8988T (cell line): ENCODE measurements around the gene POLR2I.
A peak's percentile ranks its signal among the peaks of the same experiment; 100 is the strongest.
"Not testable (repeated sequence)": the region's sequence is repeated elsewhere in the genome, so short reads cannot be mapped to it uniquely, and the experiment has no call there.

Experiments
- DNase-seq: peaks from one replicate; pipeline ENCODE4 v3.0.0; 2011

The POLR2I gene

GRCh38 chr19:36114721-36115452 is at the start of gene POLR2I:
TSS of gene POLR2I (minus strand) at chr19:36114875. CDS start at chr19:36114856, 19 bp downstream.
- peak; percentile 96 for DNase-seq

GRCh38 chr19:36163813-36164212 is 49.1 kb upstream of the POLR2I start:
- DNase-seq, result no peak

GRCh38 chr19:36160821-36161596 is 46.3 kb upstream of the POLR2I start:
- peak; percentile 3 for DNase-seq

- DNase-seq, result no peak
Observed at GRCh38 chr19:36153126-36153525, 38.5 kb upstream of the POLR2I start.

GRCh38 chr19:36152352-36153091 is 37.8 kb upstream of the POLR2I start, which contains the start of gene COX7A1:
TSS of gene COX7A1 (minus strand) at chr19:36152447. CDS start at chr19:36152407, 40 bp downstream.
- no peak for DNase-seq

- DNase-seq, result no peak
Observed at GRCh38 chr19:36152019-36152351, 37.3 kb upstream of the POLR2I start.

- no peak for DNase-seq
Observed at GRCh38 chr19:36151144-36152018, 36.7 kb upstream of the POLR2I start.

GRCh38 chr19:36150586-36150985 is 35.9 kb upstream of the POLR2I start:
- no peak for DNase-seq

- no peak for DNase-seq
Observed at GRCh38 chr19:36149673-36150406, 35.2 kb upstream of the POLR2I start.

- DNase-seq, result no peak
Observed at GRCh38 chr19:36144624-36145023, 29.9 kb upstream of the POLR2I start.

GRCh38 chr19:36142496-36142895 is 27.8 kb upstream of the POLR2I start:
- no peak for DNase-seq

GRCh38 chr19:36142046-36142445 is 27.4 kb upstream of the POLR2I start:
- DNase-seq, result no peak

- DNase-seq, result peak; percentile 89
Observed at GRCh38 chr19:36141039-36141927, 26.6 kb upstream of the POLR2I start.

GRCh38 chr19:36140304-36141038 is 25.8 kb upstream of the POLR2I start:
- DNase-seq, result peak; percentile 93

- peak; percentile 99 for DNase-seq
Observed at GRCh38 chr19:36139473-36140303, 25.0 kb upstream of the POLR2I start, which contains the start of gene CAPNS1. TSS of gene CAPNS1 (plus strand) at chr19:36140066. CDS start at chr19:36141012, 946 bp downstream.

- no peak for DNase-seq
Observed at GRCh38 chr19:36139120-36139472, 24.4 kb upstream of the POLR2I start.

- DNase-seq, result peak; percentile 82
Observed at GRCh38 chr19:36136964-36137686, 22.4 kb upstream of the POLR2I start.

GRCh38 chr19:36134867-36135266 is 20.2 kb upstream of the POLR2I start:
- not testable (repeated sequence) for DNase-seq
